Activated naive CD4-positive, alpha-beta T cell treated with anti-CD3 and anti-CD28 coated beads, Interleukin-2, amount 10 ng/mL, durations not matched to agents 7 days and 5 days (primary cell): ENCODE results near the gene MLXIP.
A peak's percentile ranks its signal among the peaks of the same experiment; 100 is the strongest.
"Not testable (repeated sequence)": the region's sequence is repeated elsewhere in the genome, so short reads cannot be mapped to it uniquely, and the experiment has no call there.

Experiments
- CTCF ChIA-PET: fragments of 350-600 bp; sonication (Branson Sonifier 250); formaldehyde crosslinking; loops from one replicate; lab custom pipeline; 2021; ENCODE audit warnings: antibody characterized with exemption; lab: Charles Lee
- DNase-seq: peaks from one replicate; pipeline ENCODE4 v3.0.0-alpha.2; 2020
- H3K27ac Mint-ChIP-seq: one replicate; pipeline ENCODE4 v1.8.0; 2021; ENCODE audit warnings: mild to moderate bottlenecking, moderate library complexity, mixed read lengths
- H3K27me3 Mint-ChIP-seq: one replicate; pipeline ENCODE4 v1.8.0; 2021; ENCODE audit warnings: mild to moderate bottlenecking, mixed read lengths
- H3K36me3 Mint-ChIP-seq: one replicate; pipeline ENCODE4 v1.8.0; 2021; ENCODE audit warnings: mixed read lengths
- H3K4me1 Mint-ChIP-seq: one replicate; pipeline ENCODE4 v1.8.0; 2021; ENCODE audit warnings: mixed read lengths
- H3K4me3 Mint-ChIP-seq: one replicate; pipeline ENCODE4 v1.8.0; 2021; ENCODE audit warnings: mild to moderate bottlenecking, moderate library complexity, mixed read lengths
- H3K9me3 Mint-ChIP-seq: one replicate; pipeline ENCODE4 v1.8.0; 2021; ENCODE audit warnings: mixed read lengths

Gene MLXIP, protein sequence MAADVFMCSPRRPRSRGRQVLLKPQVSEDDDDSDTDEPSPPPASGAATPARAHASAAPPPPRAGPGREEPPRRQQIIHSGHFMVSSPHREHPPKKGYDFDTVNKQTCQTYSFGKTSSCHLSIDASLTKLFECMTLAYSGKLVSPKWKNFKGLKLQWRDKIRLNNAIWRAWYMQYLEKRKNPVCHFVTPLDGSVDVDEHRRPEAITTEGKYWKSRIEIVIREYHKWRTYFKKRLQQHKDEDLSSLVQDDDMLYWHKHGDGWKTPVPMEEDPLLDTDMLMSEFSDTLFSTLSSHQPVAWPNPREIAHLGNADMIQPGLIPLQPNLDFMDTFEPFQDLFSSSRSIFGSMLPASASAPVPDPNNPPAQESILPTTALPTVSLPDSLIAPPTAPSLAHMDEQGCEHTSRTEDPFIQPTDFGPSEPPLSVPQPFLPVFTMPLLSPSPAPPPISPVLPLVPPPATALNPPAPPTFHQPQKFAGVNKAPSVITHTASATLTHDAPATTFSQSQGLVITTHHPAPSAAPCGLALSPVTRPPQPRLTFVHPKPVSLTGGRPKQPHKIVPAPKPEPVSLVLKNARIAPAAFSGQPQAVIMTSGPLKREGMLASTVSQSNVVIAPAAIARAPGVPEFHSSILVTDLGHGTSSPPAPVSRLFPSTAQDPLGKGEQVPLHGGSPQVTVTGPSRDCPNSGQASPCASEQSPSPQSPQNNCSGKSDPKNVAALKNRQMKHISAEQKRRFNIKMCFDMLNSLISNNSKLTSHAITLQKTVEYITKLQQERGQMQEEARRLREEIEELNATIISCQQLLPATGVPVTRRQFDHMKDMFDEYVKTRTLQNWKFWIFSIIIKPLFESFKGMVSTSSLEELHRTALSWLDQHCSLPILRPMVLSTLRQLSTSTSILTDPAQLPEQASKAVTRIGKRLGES

DNA sequence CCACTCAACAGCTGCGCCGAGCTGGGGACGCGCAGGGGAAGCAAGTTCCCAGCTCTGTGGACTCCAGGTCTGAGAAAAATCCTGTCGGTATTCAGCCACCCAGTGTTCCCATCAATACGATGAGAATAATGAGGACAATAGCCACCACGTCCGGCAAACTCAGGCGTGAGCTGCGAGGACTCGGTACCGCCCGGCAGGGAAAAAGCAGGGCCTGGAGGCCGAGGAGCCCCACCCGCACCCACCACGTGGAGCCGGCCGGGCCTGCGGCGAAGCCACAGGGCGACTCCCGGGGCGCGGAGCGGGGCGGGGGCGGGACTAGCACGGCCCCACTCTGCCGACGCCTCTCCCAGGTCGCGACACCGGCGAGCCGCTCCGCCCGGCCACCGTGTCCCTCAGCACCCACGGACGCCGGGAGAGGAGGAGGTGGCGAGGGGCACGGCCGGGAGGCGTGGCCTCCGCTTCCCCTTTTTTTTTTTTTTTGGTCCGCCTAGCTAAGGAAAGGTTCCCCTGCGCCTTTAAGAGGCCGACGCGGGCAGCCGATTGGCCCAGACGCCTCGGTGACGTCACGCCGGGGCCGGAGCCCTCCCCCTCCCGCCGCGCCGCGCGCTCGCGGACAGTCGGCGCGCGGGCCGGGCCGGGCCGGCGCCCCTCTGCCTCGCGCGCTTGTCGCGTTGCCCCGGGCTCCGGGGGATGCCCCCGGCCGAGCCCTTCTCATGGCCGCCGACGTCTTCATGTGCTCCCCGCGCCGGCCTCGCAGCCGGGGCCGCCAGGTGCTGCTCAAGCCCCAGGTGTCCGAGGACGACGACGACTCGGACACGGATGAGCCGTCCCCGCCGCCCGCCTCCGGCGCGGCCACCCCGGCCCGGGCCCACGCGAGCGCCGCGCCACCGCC lies at the start of gene MLXIP:
MLXIP (plus strand) TSS at position 616 of the 892 bp plus-strand sequence; CDS start at position 714, 98 bp downstream.
- DNase-seq, result peak; percentile 92
- CTCF ChIA-PET, result interaction anchor here (1.8 to 5.8 kb wide), 2 partner anchors 10 to 45 kb away, joined by 6 to 39 read pairs; no protein-coding TSS in a partner anchor
- H3K36me3 Mint-ChIP-seq, result peaks cover 21% of the 10 kb centered on the region
- peaks cover 3% of the 10 kb centered on the region for H3K27me3 Mint-ChIP-seq
- peak within 1 kb of the TSS; percentile 91 for H3K27ac Mint-ChIP-seq
- H3K9me3 Mint-ChIP-seq, result no peaks in the 10 kb centered on the region
- H3K4me1 Mint-ChIP-seq, result peaks cover 49% of the 10 kb centered on the region
- H3K4me3 Mint-ChIP-seq, result peak within 1 kb of the TSS; percentile 99

DNA sequence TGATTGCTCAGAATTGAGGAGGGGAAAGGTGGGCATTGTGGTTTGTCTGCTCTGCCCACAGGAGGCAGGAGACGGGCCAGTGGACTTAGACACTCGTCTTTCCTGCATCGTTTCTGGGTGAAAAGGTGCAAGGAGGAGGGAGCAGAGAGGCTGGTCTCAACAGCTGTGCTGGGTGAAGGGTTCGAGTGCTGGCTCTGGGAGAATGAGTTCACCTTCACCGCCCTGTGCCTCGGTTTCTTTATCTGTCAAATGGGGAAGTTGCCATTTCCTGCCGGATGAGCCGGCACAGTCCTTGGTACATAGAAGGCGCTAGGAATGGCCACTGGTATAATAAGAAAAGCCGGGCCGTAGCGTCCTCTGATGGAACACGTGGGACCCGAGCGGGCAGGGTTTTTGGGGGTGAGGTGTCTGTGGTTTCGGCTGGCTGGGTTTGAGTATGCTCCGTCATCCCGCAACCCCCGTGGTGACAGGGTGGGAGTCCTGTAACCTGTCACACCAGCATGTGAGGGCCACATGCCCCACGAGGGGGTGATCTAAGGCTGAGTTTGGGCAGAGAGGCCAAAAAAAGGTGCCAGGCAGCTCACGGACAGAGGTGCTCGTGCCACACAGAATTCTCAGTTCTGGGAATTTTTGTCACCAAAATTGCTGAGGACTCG lies 49.5 kb upstream of the MLXIP start:
- peaks cover 30% of the 10 kb centered on the region for H3K27me3 Mint-ChIP-seq
- no peak overlapping the region for H3K27ac Mint-ChIP-seq
- no peaks in the 10 kb centered on the region for H3K4me1 Mint-ChIP-seq
- CTCF ChIA-PET, result interaction anchor here (1.1 kb wide), 1 partner anchor 11 kb away, joined by 3 read pairs; no protein-coding TSS in a partner anchor
- no peak overlapping the region for H3K4me3 Mint-ChIP-seq
- no peak for DNase-seq
- H3K36me3 Mint-ChIP-seq, result no peaks in the 10 kb centered on the region
- no peaks in the 10 kb centered on the region for H3K9me3 Mint-ChIP-seq

DNA sequence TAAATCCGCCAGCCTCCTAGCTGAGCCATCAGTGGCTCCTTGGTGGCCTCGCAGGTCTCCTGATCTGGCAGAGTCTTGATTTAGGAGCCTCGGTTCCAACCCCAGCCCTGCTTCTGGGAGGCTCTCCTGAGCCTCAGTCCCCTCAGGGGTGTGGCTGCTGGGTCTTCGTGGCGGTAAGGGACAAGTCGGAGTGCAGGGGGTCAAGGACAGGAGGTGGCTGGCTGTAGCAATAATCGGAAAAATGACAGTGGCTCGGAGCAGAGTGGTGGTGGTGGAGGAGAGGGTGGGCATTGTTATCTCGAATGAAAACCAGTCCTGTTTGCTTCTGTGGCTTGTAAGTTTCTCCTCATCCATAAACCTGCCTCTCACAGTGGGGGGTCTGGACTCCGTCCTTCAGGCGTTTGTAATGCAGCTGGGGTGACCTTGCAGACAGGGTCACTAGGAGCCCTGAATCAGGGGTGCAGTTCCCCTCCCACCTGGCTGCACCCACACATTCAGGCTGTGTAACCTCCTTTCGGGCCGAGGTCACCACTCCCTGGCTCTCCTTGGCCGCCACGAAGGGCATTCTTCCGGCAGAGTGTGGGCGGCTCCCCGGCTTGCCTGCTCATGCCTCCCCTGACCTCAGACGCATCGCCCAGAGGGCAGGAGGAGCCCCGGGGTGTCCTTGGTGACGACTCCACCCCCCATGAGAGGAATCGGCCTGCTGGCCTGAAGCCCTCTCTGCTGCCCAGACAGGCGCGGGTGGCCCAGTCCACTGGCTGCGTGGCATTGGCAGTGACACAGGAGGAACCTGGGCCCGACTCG lies 48.7 kb upstream of the MLXIP start:
- Mint-ChIP-seq H3K36me3 (no peaks in the 10 kb centered on the region), H3K9me3 (no peaks in the 10 kb centered on the region), H3K27ac (no peak overlapping the region), H3K4me3 (no peak overlapping the region), H3K27me3 (peaks cover 25% of the 10 kb centered on the region), H3K4me1 (no peaks in the 10 kb centered on the region)
- CTCF ChIA-PET, result interaction anchor here (1.1 kb wide), 2 partner anchors 9 to 11 kb away, joined by 3 to 4 read pairs; partner anchors contain the start of gene BCL7A
- no peak for DNase-seq

DNA sequence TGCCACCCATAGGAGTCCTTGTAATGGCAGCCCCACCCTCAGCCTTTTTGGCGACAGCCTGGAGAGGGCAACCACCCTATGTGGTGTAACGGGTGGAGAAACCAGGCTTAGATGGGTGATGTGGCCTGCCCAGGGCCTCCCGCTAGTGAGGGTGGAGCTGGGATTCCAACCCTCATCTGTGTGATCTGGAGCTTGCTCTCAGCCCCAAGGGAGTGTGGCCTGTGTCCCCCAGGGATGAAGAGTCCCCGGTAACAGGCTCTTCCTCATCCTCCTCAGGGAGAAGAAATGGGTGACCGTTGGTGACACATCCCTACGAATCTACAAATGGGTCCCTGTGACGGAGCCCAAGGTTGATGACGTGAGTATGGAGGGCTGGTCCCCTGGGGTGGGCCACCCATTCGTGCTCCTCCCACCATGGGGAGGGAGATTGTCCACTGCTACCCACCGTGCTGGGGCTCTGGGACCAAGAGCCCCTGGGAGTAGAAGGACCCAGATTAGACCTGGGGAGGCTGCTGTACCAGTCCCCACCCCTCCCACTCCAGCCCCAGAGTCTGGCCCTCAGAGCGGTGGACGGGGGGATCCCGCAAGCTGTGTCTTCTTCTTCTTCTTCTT lies 48.0 kb upstream of the MLXIP start:
- H3K27ac Mint-ChIP-seq, result no peak overlapping the region
- CTCF ChIA-PET, result interaction anchor here (1.1 kb wide), 1 partner anchor 9 kb away, joined by 4 read pairs; the partner anchor contains the start of gene BCL7A
- H3K4me1 Mint-ChIP-seq, result no peaks in the 10 kb centered on the region
- H3K9me3 Mint-ChIP-seq, result no peaks in the 10 kb centered on the region
- H3K36me3 Mint-ChIP-seq, result peaks cover 5% of the 10 kb centered on the region
- peaks cover 21% of the 10 kb centered on the region for H3K27me3 Mint-ChIP-seq
- no peak for DNase-seq
- no peak overlapping the region for H3K4me3 Mint-ChIP-seq

DNA sequence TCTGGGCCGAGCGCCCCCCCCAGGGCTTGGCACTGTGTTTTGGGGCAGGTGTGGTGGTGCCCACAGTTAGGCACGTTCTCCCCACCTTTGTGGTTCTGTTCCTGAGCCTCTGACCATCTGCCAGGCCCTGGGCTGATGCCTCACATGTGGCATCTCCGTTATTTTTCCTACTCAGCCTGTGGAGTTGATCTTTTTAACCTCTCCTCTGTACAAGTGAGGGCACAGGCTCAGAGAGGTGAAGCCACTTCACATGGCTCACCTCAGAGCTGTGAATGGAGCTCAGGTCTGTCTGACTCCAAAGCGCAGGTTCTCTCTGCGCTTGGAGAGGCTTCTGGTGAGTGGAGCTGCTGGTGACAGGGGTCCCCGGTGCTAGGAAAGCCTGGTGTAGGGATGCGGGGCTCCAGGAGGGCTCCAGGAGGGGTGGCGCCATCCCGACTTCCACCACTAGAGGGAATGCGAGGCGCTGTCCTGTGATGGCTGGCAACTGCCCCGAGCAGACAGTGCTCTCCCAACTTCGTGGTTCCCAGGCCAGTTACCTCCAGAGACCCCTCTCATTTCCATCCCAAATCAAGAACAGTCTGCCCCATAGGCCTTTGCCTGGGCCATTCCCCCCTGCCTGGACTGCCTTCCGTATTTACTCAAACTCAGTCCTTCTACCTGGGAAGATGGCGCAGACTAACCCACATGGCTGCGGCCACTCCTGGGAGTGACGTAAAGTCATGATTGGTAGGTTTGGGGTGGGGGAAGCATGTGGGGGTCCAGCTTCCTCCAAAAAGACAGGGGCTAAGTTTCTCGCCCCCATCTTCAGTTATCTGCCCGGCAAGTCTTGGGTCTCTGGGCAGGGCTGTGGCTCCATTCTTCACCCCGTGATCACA lies 47.0 kb upstream of the MLXIP start:
- peaks cover 21% of the 10 kb centered on the region for H3K27me3 Mint-ChIP-seq
- DNase-seq, result peak; percentile 70
- H3K27ac Mint-ChIP-seq, result no peak overlapping the region
- no peaks in the 10 kb centered on the region for H3K4me1 Mint-ChIP-seq
- no peak overlapping the region for H3K4me3 Mint-ChIP-seq
- CTCF ChIA-PET, result interaction anchor here (0.6 to 1.9 kb wide), 4 partner anchors 9 to 159 kb away, joined by 3 to 6 read pairs (median 4); no protein-coding TSS in a partner anchor
- no peaks in the 10 kb centered on the region for H3K9me3 Mint-ChIP-seq
- peaks cover 8% of the 10 kb centered on the region for H3K36me3 Mint-ChIP-seq

DNA sequence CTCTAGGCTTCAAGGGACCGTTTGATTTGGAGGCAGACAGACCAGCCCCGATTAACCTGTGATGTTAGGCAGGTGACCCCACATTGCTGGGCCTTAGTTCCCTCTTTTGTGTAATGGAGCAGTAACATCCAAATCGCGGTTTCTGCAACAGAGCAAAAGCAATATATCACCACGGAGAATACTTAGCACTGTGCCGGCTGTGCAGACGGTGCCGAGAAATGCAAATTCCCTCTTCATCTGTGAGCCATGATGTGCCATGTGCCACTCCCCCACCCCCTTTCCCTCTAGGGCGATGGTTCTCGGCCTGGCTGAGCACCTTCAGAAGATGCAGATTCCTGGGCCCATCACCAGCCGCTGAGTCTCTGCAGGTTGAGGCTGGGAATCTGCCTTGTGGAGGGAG lies 46.0 kb upstream of the MLXIP start:
- CTCF ChIA-PET, result interaction anchor here (0.6 to 1.9 kb wide), 5 partner anchors 10 to 158 kb away, joined by 3 to 6 read pairs (median 4); no protein-coding TSS in a partner anchor
- H3K27me3 Mint-ChIP-seq, result peaks cover 16% of the 10 kb centered on the region
- H3K36me3 Mint-ChIP-seq, result peaks cover 11% of the 10 kb centered on the region
- no peak for DNase-seq
- H3K27ac Mint-ChIP-seq, result no peak overlapping the region
- H3K4me3 Mint-ChIP-seq, result no peak overlapping the region
- no peaks in the 10 kb centered on the region for H3K4me1 Mint-ChIP-seq
- no peaks in the 10 kb centered on the region for H3K9me3 Mint-ChIP-seq

DNA sequence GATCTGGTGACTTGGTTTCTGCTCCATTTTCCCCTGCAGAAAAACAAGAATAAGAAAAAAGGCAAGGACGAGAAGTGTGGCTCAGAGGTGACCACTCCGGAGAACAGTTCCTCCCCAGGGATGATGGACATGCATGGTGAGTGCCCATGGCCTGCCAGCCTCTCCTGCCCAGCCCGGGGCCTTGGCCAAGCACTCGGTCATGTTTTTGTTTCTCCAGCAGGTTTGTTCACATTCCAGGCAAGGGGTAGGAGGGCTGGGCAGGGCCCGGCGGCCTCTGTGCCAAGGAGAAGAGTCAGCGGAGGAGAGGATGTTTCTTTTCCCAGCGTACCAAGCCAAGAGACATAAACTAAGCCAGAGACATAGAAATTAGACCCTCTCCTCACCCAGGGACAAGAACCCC lies 43.3 kb upstream of the MLXIP start:
- no peaks in the 10 kb centered on the region for H3K27me3 Mint-ChIP-seq
- no peak overlapping the region for H3K27ac Mint-ChIP-seq
- peaks cover 11% of the 10 kb centered on the region for H3K36me3 Mint-ChIP-seq
- DNase-seq, result no peak
- CTCF ChIA-PET, result no interaction called here
- no peaks in the 10 kb centered on the region for H3K9me3 Mint-ChIP-seq
- no peak overlapping the region for H3K4me3 Mint-ChIP-seq
- H3K4me1 Mint-ChIP-seq, result no peaks in the 10 kb centered on the region

DNA sequence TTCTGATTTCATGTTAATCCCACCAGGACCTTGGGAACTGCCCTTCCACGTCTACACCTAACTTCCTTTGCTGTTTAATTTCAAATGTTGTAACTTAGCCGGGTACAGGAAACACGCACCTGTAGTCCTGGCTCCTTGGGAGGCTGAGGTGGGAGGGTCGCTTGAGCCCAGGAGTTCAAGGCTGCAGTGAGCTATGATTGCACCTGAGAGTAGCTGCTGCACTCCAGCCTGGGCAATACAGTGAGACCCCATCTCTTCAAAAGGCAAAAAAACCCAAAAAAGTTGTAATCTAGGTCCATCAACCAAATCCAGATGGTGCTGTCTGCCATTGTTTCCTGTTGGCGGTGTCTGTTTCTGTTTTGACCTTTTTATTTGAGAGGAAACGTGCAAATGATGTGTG lies 42.4 kb upstream of the MLXIP start:
- H3K27ac Mint-ChIP-seq, result no peak overlapping the region
- DNase-seq, result no peak
- no peaks in the 10 kb centered on the region for H3K27me3 Mint-ChIP-seq
- peaks cover 11% of the 10 kb centered on the region for H3K36me3 Mint-ChIP-seq
- no peak overlapping the region for H3K4me3 Mint-ChIP-seq
- H3K4me1 Mint-ChIP-seq, result no peaks in the 10 kb centered on the region
- H3K9me3 Mint-ChIP-seq, result no peaks in the 10 kb centered on the region
- CTCF ChIA-PET, result no interaction called here

DNA sequence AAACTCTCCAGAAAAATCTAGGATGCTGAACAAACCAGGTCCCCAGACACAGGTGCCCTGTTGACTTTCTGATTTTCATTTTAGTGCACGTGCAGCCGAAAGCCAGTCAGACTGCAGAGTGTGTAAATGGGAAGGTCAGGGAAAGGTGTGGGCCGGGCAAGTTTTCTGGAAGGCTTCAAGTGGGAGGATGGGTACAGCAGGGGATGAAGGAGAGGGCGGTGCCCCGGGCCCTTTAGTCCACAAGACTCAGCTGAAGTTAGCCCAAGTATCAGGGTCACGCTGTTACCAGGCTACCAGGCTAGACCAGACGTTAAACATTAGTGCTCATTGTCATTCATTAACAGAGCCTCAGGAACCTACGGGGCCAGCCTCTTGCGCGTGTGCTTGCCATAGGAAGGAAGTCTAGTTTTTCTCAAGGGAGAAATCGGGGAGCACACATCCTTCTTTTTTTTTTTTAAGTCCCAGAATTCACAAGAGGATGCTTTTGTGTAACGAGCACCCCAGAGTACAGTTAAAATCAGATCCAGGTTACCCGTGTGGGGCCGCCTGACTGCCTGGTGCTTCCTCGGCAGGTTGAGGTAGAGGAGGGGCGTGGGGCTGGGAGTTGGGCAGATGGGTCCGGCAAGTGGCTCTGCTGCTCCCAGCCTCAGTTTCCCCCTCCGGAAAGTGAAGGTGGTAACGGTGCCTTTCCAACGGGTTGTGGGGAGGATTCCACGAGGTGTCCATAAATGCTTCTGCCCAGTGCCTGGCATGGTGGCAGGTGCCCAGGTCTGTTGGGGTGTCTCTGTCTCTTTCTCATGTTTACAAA lies 37.8 kb upstream of the MLXIP start:
- CTCF ChIA-PET, result interaction anchor here (0.6 kb wide), 2 partner anchors 11 to 395 kb away, joined by 3 to 5 read pairs; no protein-coding TSS in a partner anchor
- no peak overlapping the region for H3K27ac Mint-ChIP-seq
- DNase-seq, result no peak

DNA sequence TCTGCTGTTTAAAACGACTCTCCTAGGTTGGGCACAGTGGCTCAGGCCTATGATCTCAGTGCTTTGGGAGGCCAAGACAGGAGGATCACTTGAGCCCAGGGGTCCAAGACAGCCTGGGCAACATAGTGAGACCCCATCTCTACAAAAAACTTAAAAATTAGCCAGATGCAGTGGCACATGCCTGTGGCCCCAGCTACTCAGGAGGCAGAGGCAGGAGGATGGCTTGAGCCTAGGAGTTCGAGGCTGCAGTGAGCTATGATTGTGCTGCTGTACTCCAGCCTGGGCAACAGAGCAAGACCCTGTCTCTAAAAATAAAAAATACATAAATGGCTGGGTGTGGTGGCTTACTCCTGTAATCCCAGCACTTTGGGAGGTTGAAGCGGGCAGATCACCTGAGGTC lies 37.1 kb upstream of the MLXIP start:
- DNase-seq, CTCF ChIA-PET, H3K27me3 Mint-ChIP-seq, H3K4me3 Mint-ChIP-seq, H3K4me1 Mint-ChIP-seq, H3K27ac Mint-ChIP-seq, H3K9me3 Mint-ChIP-seq: not testable (repeated sequence)
- H3K36me3 Mint-ChIP-seq, result peaks cover 10% of the 10 kb centered on the region

More for the DNA sequence above, 37.8 kb upstream of the MLXIP start:
- Mint-ChIP-seq H3K36me3 (peaks cover 10% of the 10 kb centered on the region), H3K27me3 (no peaks in the 10 kb centered on the region), H3K4me1 (no peaks in the 10 kb centered on the region), H3K9me3 (no peaks in the 10 kb centered on the region), H3K4me3 (no peak overlapping the region)

DNA sequence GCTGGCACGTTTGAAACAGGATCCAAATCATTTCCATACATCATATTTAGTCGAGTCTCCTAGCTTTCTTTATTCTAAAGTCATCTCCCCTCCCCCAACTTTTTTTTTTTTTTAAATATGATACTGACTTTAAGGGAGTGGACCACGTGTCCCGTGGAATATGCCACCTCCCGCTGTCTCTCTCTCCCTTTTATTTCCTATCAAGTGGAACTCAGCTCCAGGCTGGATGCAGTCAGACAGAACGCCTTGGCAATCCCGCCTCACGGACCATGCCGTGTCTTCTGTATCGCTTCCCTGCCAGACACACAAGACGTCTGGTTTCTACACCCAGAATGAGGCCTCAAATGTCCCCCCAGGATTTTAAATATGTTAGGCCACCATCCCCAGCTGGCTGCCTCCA lies 35.6 kb upstream of the MLXIP start:
- no peaks in the 10 kb centered on the region for H3K4me1 Mint-ChIP-seq
- H3K36me3 Mint-ChIP-seq, result peaks cover 7% of the 10 kb centered on the region
- no peaks in the 10 kb centered on the region for H3K27me3 Mint-ChIP-seq
- H3K4me3 Mint-ChIP-seq, result no peak overlapping the region
- no peak overlapping the region for H3K27ac Mint-ChIP-seq
- CTCF ChIA-PET, result interaction anchor here (1.0 kb wide), 1 partner anchor 109 kb away, joined by 3 read pairs; no protein-coding TSS in a partner anchor
- no peaks in the 10 kb centered on the region for H3K9me3 Mint-ChIP-seq
- no peak for DNase-seq
